22Rv1 (cell line): ENCODE data around the gene KATNAL1.
A peak's percentile ranks its signal among the peaks of the same experiment; 100 is the strongest.

Experiments used
- ZFX ChIP-seq: fragments of 450-650 bp; IDR thresholded peaks from 2 replicates; pipeline ENCODE4 v1.6.1; 2017; ENCODE audit warnings: antibody characterized with exemption, borderline replicate concordance
- TF ChIP-seq, protein P1 (sequence below): fragments of 450-650 bp; IDR thresholded peaks from 2 replicates; pipeline ENCODE4 v1.5.1; 2017; ENCODE audit warnings: mild to moderate bottlenecking

- TF ChIP-seq, protein P1, sequence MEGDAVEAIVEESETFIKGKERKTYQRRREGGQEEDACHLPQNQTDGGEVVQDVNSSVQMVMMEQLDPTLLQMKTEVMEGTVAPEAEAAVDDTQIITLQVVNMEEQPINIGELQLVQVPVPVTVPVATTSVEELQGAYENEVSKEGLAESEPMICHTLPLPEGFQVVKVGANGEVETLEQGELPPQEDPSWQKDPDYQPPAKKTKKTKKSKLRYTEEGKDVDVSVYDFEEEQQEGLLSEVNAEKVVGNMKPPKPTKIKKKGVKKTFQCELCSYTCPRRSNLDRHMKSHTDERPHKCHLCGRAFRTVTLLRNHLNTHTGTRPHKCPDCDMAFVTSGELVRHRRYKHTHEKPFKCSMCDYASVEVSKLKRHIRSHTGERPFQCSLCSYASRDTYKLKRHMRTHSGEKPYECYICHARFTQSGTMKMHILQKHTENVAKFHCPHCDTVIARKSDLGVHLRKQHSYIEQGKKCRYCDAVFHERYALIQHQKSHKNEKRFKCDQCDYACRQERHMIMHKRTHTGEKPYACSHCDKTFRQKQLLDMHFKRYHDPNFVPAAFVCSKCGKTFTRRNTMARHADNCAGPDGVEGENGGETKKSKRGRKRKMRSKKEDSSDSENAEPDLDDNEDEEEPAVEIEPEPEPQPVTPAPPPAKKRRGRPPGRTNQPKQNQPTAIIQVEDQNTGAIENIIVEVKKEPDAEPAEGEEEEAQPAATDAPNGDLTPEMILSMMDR: peak; percentile 74
- no peak for TF ChIP-seq ZFX
Observed at GRCh38 chr13:30334663-30335386, 27.5 kb upstream of the KATNAL1 start.
